ENCODE data around the gene PACS2.

Gene PACS2

DNA sequence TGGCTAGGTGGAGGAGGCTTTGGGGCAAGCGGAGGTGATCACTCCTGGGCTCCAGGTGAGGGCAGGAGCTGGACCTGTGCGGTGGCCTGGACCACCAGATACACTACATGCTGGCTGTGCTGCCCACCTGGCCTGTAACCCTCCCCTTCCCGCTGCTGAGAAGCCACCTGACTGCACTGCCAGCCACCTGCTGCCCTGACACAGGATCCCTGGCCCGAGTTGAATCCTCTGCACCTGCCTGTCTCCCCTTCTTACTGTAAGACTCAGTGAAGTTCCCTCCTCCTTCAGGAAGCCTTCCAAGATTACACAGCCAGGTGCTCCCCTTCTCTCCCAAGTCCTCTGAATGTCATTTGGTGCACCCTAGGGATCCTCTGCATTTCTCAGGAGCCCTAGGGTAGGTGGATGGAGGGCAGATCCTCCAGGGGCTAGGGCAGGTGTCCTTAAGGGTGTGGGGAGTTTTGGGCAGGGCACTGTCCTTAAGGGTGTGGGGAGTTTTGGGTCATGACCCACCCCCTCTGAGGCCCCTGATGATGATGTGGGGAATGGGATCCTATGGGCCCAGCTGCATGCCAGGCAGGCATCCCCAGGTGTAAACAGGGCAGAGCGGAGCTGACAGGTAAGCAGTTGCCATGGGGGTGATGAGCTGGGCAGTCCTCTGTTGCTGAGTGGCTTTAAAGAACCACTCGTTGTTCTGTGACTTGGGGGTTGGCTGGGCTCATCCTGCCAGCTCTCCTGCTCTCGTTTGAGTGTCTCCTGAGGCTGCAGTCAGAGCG lies 98.4 kb downstream of the PACS2 start:
- peak; percentile 64 for DNase-seq

DNA sequence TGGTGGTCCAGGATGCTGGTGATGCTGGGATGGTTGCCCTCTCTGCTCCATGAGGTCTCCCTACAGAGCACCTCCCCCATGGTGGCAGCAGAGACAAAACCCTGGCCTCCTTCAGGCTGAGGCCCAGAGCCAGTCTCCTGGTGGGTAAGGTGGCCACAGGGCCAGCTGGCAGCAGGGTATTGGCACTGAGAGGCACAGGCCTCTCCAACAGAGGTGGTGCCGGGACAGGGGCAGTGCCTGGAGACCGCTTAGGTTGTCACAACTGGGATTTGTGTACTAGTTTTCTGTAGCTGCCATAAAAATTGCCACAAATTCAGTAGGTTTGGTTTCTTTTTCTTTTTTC lies 99.0 kb downstream of the PACS2 start:
- no peak for DNase-seq

DNA sequence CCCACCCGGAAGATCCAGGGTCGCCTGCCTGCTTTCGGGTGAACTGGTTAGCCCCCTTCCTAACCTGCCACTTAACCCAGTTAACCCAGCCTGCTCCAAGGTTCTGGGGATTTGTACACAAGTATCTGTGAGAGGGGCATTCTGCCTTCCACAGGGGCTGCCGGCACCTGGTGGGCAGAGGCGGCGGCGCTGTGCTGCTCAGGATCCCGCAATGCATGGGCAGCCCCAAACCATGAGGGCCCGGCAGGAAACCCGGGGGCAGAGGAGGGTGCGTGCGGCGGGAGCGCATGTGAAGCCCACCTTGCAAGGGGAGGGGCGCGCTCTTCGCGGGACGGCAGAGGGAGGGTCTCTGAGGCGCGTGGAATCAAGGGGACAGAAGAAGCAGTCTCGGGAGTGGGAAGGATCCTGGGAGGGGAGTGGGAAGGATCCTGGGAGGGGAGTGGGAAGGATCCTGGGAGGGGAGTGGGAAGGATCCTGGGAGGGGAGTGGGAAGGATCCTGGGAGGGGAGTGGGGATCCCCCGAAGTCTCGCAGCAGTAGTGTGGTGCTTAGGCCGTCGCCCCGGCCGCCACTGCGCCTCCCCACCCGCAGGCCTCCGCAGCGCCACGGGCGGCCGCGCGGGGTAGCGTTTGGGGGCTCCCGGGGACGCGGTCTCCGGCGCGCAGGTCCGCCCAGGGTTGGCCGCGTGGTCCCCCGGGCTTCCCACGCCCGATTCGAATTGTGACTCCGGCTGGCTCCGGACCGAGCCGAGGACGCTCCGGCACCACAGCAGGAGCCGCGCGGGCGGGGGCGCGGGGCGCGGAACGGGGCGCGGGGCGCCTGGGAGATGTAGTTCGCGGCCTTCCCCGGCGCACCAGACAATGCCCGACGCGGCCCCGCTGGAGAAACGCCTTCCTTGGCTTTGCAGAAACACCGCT lies 100.2 kb downstream of the PACS2 start:
- DNase-seq = peak; percentile 75

DNA sequence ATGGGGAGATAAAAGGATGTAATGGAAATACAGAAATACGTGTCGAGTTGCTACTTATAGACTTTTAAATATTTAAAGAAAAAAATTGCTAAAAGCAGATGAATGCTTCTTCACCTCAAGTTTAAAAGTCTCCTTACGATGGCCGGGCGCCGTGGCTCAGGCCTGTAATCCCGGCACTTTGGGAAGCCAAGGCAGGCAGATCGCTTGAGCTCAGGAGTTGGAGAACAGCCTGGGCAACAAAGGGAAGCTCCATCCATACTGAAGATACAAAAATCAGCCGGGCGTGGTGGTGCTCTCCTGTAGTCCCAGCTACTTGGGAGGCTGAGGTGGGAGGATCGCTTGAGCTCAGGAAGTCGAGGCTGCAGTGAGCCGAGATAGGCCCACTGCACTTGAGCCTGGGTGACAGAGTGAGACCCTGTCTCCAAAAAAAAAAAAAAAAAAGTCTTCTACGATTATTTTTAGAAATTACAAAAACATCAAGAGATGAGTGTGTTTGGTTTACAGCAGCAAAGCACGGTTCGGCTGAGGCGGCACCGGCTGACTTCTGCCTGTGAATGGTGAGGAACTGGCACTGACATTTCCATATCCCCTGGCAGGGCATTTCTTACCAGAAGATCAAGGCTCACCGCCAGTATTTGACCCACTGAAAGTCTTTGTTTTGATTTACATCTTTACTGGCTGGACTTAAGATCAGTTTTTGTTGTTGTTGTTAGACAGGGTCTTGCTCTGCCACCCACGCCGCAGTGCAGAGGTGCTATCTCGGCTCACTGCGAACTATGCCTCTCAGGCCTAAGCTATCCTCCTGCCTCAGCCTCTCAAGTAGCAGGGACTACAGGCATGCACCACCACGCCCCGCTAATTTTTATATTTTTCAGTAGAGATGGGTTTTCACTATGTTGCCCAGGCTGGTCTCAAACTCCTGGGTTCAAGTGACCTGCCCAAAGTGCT lies 101.2 kb downstream of the PACS2 start:
- no peak for DNase-seq

DNA sequence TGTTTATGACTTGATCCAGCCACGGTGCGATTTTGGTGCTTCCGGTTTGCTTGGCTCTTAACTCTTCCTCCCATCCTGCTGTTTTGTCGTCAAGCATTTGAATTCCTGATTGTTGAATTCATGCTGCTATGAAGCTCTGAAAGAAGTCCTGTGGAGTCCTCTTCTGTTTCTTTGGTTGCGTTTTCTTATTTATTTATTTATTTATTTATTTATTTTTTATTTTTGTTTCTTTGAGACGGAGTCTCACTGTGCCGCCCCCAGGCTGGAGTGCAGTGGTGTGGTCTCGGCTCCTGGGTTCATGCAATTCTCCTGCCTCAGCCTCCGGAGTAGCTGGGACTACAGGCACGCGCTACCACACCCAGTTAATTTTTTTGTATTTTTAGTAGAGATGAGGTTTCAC lies 102.1 kb downstream of the PACS2 start:
- no peak for DNase-seq

DNA sequence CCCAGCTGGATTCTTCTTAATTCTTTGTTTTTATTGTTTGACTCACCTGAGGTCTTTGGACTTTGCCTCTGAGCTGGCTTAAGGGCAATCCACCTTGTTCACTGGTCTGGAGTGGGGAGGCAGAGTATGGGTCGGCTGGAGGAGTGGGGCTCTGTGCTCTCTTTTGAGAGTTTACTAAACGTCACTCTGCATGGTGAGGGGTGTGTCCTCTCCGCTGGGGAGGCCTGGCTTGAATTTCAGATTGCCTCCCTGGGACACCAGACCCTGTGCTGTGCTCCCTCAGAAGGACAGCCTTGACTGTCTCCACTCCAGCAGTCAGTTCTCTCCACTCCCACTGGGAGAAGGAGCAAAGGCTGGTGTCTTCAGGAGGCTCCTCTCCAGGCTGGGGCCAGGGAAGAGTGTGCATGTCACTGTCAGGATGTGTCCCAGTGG lies 103.2 kb downstream of the PACS2 start:
- no peak for DNase-seq

DNA sequence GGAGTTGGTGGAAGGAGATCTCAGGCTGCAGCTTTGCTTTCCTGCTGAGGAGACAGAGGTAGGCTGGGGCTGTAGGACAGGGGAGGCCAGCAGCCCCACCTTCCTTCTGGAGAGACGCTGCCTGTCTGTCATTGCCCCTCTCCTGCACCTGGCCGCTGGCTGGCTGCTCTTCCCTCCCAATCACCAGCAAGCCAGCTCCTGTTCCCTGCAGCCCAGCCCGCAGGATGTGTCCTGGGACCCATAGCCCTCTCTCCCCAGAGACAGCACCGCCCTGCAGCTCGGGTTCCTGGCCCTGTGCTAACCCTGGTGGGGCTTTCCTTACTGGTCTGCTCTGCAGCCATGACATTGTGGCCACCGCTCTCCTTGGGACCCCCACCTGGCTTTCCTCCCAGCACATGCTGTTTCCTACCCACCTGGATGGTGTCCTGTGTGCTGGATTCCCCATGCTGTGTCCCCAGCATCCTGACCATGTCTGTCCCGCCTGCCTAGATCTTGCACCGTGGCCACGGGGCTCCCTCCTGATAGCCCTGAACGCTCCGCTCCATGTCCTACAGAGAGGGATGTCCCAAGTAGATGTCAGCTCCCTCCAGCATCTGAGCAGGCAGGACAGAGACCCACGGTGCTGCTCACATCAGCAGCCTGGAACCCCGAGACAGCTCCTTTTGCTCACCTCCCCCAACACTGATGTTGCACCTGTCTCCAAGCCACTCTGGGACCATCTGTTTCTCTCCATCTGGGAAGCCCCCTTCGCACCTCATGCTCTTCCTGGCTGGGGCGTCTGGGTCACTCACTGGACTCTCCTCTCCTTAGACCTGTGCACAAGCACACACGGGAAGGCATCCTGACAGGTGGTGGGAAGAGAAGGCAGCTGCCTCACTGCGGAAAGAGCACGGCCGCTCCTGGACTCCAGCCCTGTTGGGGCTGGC lies 104.0 kb downstream of the PACS2 start:
- DNase-seq = peak; percentile 69

DNA sequence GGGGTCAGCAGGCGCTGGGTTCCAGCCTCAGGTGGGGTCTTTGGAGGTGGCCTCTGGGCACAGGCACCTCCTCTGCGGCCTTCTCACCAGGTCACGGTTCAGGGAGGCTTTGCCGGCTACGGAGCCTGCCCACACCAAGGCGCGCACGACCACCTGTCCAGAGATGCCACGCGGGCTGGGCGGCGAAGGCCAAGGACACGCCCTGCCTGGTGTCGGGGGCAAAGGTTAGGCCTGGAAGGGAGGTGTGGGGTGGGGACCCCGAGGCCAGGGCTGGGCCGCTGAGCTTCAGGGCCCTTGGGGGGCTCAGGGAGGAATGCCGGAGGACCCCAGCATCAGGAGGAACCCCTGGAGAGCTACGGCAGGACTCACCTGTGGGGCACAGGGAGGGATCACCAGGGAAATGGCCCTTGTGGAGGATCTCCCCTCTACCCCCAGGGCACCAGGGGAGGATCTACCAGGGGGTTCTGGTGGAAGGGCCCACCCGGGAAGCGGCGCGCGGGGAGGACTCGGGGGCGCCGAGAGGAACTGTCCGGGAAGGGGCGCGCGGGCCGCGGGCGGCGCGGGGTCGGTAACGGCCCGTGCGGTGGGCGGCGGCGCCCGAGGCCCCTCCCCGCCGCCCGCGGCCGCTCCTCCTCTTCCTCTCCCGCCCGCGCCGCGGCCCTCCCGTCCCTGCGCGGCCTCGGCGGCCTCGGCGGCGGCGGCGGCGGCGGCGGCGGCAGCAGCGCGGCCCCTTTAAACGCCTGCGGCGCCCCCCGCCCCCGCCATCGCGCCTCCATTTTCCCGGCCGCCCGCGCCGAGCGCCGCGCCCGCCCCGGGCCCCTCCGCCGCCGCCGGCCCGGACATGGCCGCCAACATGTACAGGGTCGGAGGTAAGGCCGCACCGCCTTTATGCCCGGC lies 104.9 kb downstream of the PACS2 start, which contains the start of gene MTA1:
TSS of gene MTA1 (plus strand) at position 633 of the 897 bp plus-strand sequence. CDS start at position 842, 209 bp downstream.
- DNase-seq = peak; percentile 38

DNA sequence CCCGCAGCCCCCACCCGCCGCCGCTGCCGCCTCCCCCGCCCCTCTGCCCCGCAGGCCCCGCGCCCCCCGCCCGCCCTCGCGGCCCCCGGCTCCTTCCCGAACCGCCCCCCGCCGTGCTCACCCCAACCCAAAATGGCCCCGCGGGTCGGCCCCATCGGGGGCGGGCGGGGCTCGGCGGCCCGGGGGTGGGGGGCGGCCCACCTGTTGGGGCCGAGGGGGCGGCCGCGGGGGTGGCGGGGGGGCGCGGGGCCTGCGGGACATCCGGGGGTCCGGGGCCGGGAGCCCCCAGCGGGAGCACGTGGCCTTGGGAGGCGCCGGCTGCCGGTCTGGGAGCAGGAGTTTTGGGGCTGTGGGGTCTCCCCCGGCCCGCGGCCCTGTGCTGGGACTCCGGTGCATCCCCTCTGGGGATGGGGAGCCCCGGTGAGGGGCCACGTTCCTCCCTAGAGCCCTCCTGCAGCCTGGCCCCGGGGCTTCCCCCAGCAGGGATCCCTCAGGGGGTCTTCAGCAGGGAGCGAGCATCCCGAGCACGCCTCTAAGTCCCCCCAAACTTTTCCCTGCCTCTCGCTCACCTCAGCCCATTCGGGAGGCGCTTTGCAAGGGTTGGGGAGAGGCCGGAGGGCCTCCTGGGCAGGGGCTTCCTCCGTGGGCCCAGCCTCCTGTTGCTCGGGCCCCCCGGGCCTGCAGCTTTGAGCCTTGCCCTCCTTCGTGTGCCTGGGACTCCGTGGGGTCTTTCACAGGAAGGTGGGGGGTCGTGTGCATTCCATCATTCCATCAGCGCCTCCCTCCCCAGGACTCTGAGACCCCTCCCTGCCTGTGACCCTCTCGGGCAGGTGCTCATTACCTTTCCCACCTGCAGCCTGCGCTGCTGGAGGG lies 105.8 kb downstream of the PACS2 start:
- DNase-seq = no peak

DNA sequence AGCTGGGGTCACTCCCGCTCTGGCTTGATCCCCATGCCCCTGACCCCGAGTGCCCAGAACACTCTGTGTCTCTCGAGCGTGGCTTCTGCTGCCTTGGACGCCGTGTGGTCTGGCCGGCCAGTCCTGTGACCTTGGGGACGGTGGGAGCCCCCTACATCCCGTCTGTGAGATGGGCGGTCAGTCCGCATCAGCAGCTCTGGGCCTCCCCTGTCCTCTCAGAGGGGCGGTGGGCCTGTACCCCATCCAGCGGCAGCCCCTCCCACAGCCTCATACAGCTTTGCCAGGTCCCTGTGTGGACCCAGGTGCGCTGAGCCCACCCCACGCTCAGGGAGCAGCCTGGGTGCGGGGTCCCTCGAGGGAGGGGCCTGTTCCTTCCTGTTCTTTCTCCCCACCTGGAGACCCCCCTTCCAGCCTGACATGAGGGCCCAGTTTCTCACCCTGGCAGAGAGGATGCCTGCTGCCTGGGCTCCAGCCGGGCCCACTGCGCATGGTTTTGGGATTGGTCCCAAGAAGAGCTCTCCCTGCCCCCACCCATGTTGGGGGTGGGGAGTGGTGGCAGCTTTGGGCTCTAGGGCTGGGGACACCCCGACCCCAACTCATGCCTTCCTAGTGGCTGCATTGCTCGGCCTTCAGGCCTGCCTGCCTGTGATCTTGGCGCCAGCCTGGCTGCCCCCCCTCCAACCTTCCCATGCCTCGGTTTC lies 106.6 kb downstream of the PACS2 start:
- no peak for DNase-seq

DNA sequence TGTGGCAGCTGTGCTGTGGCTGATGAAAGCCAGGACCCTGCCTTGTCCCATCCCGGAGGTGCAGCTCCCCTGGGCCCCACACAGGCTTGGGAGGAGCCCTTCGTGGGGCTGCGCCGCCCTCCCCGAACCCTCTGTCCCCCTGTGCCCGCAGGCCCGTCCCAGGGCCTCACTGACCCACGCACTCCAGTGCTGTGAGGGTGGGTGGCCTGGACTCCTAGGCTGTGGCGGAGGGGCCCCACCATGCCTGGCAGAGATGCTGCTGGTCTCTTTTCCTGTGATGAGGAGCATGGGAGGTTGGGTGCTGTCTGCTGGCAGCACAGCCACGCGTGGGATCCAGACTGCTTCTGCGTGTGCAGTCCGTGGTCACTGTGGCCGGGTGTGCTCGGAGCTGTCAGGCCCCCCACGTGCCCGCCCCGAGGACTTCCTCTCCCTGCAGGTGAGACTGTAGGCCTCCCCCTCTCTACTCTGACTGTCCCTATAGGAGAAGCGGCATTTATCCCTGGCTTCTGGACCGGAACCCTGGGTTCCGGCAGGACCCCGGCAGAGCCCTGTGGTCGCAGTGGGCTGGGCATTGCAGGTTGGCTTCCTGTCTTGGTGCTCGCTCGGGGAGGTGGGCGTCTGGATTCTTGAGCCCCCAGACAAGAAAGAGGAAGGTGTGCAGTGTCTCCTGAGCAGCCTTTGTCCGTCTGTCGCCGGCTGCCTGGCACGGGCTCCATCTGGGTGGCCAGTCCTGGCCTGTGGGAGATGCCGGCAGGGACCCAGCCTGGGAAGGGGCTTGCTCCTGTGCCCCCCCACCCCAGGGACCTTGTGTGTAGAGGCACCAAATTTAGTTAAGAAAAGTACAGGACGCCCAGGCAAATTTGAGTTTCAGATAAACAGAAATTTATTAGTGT lies 107.4 kb downstream of the PACS2 start:
- no peak for DNase-seq

DNA sequence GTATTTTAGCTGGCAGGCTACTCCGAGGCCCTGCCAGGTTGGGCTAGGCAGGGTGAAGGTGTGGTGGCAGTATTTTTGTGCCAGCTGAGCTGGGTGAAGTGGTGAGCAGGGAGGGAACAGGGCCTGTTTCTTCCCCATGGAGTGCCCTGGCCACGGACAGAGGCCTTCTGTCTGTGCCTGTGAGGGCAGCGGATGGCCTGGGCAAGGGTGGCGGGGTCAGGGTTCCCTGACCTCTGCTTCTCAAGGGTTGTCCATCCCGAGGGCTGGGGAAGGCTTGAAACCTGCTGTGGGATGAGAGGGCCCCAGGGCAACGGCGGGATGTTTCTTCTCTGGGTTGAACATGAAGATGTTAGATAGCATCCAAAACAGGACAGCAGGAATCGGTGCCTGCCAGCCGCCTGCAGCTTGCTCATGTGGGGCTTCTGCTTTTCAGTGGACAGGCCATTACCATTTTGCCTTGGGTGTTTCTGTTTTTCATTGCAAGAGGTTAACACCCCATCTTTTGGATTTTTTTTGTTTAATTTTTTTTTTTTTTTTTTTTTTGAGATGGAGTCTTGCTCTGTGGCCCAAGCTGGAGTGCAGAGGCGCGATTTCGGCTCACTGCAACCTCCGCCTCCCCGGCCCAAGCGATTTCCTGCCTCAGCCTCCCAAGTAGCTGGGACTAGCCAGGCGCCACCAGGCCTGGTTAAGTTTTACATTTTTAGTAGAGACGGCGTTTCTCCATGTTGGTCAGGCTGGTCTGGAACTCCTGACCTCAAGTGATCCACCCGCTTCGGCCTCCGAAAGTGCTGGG lies 108.3 kb downstream of the PACS2 start:
- DNase-seq = no peak

DNA sequence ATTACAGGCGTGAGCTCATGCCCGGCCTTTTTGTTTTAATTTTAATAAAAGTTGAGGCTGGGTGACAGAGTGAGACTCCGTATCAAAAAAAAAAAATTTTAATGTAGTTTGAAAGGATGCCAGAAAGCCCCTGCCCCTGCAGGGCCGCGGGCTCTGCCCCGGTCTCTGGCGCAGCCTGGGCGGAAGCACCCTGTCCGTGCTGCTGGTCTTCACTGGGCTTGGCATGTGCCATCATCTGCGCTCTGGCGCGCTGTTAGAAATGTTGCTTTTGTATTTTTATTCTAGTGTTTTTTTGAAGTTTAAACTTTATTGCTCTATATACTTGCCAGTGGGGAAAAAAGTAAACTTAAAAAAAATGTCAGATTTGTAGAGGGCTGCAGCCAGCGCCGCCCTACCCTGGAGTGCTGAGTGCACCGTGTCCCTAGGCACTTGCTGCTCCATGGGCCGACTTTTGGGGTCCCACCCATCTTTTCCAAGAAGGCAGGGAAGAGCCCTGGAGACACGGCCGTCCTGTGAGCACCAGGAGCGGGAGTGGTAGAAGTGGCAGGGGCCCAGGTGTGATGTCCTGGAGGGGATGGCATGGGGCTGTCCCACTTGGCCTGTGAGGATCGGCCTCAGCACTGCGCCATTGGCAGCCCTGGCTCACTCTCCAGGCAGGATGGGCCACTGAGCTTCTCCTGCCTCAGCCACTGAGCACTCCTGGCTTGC lies 109.1 kb downstream of the PACS2 start:
- DNase-seq = no peak

DNA sequence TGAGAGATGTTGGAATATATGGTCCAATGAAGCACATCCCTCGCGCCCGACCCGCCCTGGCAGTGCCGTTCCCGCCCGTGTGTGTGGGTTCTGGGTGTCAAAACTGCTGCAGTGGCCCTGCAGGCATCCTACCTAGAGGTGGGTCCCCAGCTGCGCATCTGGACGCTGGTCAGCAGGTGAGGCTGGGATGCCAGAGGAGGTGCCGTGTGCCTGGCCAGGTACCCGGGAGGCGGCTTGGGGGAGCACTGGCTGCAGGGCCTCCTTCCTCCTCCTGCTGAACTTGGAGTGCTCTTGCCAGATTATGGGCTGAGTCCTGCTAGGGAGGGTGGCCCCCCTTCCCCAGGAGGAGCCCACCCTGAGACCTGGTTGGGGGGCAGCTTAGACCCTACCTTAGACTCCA lies 110.3 kb downstream of the PACS2 start:
- DNase-seq = no peak

DNA sequence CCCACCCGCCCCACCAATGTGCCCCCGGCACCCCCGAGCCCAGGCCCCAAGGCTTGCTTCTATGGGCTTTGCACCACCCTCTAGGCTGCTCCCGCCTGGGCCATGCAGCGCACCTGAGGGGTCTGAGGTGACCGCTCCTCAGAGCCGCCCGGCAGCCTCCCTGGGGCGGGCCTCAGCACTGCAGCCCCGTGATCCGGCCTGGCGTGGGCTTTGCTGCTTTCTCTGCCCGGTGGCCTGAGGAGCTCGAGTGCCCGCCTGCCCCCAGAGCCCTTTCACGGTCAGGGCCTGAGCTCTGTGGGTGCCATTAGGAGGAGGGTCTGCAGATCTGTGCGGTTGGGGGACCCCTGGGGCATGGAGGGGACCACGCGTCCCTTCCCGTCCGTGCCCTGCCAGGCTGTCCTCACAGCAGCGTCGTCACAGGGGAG lies 111.3 kb downstream of the PACS2 start:
- DNase-seq = no peak

DNA sequence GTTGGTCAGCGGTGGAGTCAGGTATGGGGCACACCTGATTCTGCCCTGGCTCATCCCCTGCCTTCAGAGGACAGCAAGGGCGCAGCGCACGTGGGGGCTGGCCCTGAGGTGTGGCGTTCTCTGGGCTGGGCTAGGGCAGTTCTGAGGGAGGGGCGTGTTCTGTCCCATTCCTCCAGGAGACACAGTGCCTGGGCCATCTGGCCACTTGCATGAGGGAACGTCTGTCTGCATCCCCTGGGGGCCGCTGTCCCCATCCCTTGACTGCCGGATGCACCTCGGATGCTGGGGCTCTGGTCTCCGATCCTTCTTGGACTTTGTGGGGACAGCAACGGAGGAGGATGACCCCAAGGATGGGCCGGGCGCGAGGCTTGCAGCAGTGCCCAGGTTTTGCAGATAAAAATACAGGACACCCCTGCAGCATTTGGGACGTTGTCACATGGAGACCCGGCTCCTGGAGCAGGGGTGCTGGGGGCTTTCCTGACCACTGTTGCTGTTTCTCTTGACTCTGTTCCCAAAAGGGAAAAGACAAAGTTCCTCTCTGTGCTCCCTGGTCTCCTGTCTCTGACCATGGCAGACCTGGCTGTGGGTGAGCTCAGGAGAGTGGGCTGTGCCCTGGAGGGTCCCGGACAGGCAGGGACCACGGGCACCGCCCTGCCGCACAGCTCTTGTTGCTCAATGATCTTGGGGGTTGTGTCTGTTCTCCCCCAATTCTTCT lies 112.0 kb downstream of the PACS2 start:
- no peak for DNase-seq

Measured in NCI-H2171 treated with DMSO at 0.1 percent for 48 hours (cell line).